Stimulated activated CD4-positive, alpha-beta T cell treated with anti-CD3 and anti-CD28 coated beads, Interleukin-2, amount 100 ng/mL, for 4 hours (primary cell): ENCODE data around the gene CSGALNACT2.
"Not testable (repeated sequence)": the region's sequence is repeated elsewhere in the genome, so short reads cannot be mapped to it uniquely, and the experiment has no call there.

Experiments
- DNase-seq: peaks from one replicate; pipeline ENCODE4 v3.0.0-alpha.2; 2020; ENCODE audit warnings: low read depth

Gene CSGALNACT2

GRCh38 chr10:43125274-43125845, 12.9 kb upstream of the CSGALNACT2 start:
- DNase-seq: no peak

- no peak for DNase-seq
Measured at GRCh38 chr10:43125881-43126731, 12.1 kb upstream of the CSGALNACT2 start.

GRCh38 chr10:43126759-43127424, 11.4 kb upstream of the CSGALNACT2 start:
- no peak for DNase-seq

GRCh38 chr10:43127442-43127841, 10.8 kb upstream of the CSGALNACT2 start:
- no peak for DNase-seq

- no peak for DNase-seq
Measured at GRCh38 chr10:43128331-43128730, 9.9 kb upstream of the CSGALNACT2 start.

- no peak for DNase-seq
Measured at GRCh38 chr10:43128958-43129706, 9.1 kb upstream of the CSGALNACT2 start.

GRCh38 chr10:43130770-43131171, 7.5 kb upstream of the CSGALNACT2 start:
- DNase-seq: no peak

- DNase-seq: no peak
Measured at GRCh38 chr10:43131256-43131655, 7.0 kb upstream of the CSGALNACT2 start.

- no peak for DNase-seq
Measured at GRCh38 chr10:43131906-43132305, 6.3 kb upstream of the CSGALNACT2 start.

- no peak for DNase-seq
Measured at GRCh38 chr10:43132867-43133787, 5.1 kb upstream of the CSGALNACT2 start.

- no peak for DNase-seq
Measured at GRCh38 chr10:43134126-43134905, 3.9 kb upstream of the CSGALNACT2 start.

- DNase-seq: no peak
Measured at GRCh38 chr10:43135064-43135463, 3.2 kb upstream of the CSGALNACT2 start.

- DNase-seq: no peak
Measured at GRCh38 chr10:43135656-43136055, 2.6 kb upstream of the CSGALNACT2 start.

GRCh38 chr10:43136432-43136831, 1.8 kb upstream of the CSGALNACT2 start:
- DNase-seq: no peak

- no peak for DNase-seq
Measured at GRCh38 chr10:43136995-43137716, 1.1 kb upstream of the CSGALNACT2 start.

- peak; percentile 24 for DNase-seq
Measured at GRCh38 chr10:43137717-43138020, 576 bp upstream of the CSGALNACT2 start.

- peak; percentile 40 for DNase-seq
Measured at GRCh38 chr10:43138757-43139241, 554 bp downstream of the CSGALNACT2 start.

- DNase-seq: no peak
Measured at GRCh38 chr10:43141421-43141820, 3.2 kb downstream of the CSGALNACT2 start.

- DNase-seq: no peak
Measured at GRCh38 chr10:43145311-43145710, 7.1 kb downstream of the CSGALNACT2 start.

- DNase-seq: not testable (repeated sequence)
Measured at GRCh38 chr10:43145936-43146335, 7.7 kb downstream of the CSGALNACT2 start.
